ENCODE measurements around the gene MYLIP. TPM values are rescaled to one million over a fixed set of nuclear protein-coding genes. Genes with fewer than 3 reads are reported as not detected.

Gene MYLIP
- total RNA-seq, 1 experiment from 2014 or later: 27.0 TPM

- Histone ChIP-seq H4K91ac (ENCODE audit: insufficient read length, low read depth, low read length) (no peak overlapping the region), H4K8ac (replicated peaks; ENCODE audit: insufficient read length, low read depth, low read length) (no peak overlapping the region), H3K9ac (ENCODE audit: extremely low read depth, insufficient read length, low read length) (no peak overlapping the region), H2AK5ac (ENCODE audit: insufficient read length, low read length) (no peak overlapping the region), H3K14ac (ENCODE audit: insufficient read depth, low read length) (no peak overlapping the region), H3K18ac (ENCODE audit: insufficient read length, low read depth, low read length) (no peak overlapping the region), H3T11ph (ENCODE audit: low read length) (no peak overlapping the region), H4K5ac (ENCODE audit: insufficient read length, low read depth, low read length) (no peak overlapping the region), H3K27me3 (ENCODE audit: insufficient read depth, low read length) (no peaks in the 10 kb centered on the region), H3K4me1 (ENCODE audit: insufficient read depth, low read length) (no peaks in the 10 kb centered on the region), H3K4ac (ENCODE audit: low read depth, low read length) (no peak overlapping the region), H3K27ac (ENCODE audit: insufficient read length, low read depth, low read length) (no peak overlapping the region), H2BK12ac (ENCODE audit: insufficient read length, low read depth, low read length) (no peak overlapping the region), H2BK5ac (ENCODE audit: insufficient read length, low read length) (no peak overlapping the region), H3K23ac (ENCODE audit: insufficient read length, low read depth, low read length) (no peak overlapping the region), H2BK15ac (ENCODE audit: low read depth, low read length) (no peak overlapping the region), H3K56ac (ENCODE audit: insufficient read length, low read depth, low read length) (no peak overlapping the region), H3K79me1 (ENCODE audit: insufficient read depth, low read depth, low read length, poor library complexity, severe bottlenecking) (no peaks in the 10 kb centered on the region), H3K23me2 (ENCODE audit: insufficient read length, low read depth, low read length, poor library complexity, severe bottlenecking) (no peaks in the 10 kb centered on the region), H3K79me2 (ENCODE audit: insufficient read depth, low read length) (no peaks in the 10 kb centered on the region), H4K20me1 (ENCODE audit: control insufficient read depth, insufficient read depth, insufficient read length) (no peaks in the 10 kb centered on the region), H2BK120ac (ENCODE audit: low read depth, low read length, poor library complexity, severe bottlenecking) (no peak overlapping the region), H2AFZ (ENCODE audit: low read length) (no peak overlapping the region), H3K4me2 (ENCODE audit: insufficient read depth, insufficient read length, low read length) (no peak overlapping the region), H3K9me3 (ENCODE audit: control insufficient read depth, low read depth, low read length) (no peaks in the 10 kb centered on the region), H2BK20ac (ENCODE audit: low read depth, low read length, poor library complexity, severe bottlenecking) (no peak overlapping the region)
- Mint-ChIP-seq H3K4me3 (no peak overlapping the region), H3K36me3 (ENCODE audit: insufficient read depth in 1 of 3, low read depth in 3 of 3) (peaks cover 0 to 3% (median 3%) of the 10 kb centered on the region in 3 experiments; a peak in 3 of 7 replicates), H3K4me1 (peaks cover 9 to 12% of the 10 kb centered on the region in 2 experiments; a peak in 2 of 4 replicates), H3K27me3 (ENCODE audit: low read depth) (no peaks in the 10 kb centered on the region; the same call in 1 of the 2 replicates), H3K9me3 (peaks cover 0 to 2% of the 10 kb centered on the region in 2 experiments; a peak in 2 of 5 replicates), H3K27ac (no peak overlapping the region)
- no peak for DNase-seq
- WGBS (ENCODE audit: extremely low coverage, insufficient read length, low lambda C conversion rate): no CpG with 5 or more reads among the region's 45 CpGs
- no peak for TF ChIP-seq CTCF (conservative IDR thresholded peaks at IDR 0.05)
Measured at GRCh38 chr6:16180696-16181438, 52.0 kb downstream of the MYLIP start.
